Astrocyte (in vitro differentiated cells and primary cell): Measurements from ENCODE around the gene MAGI1. TPM values are rescaled to one million over a fixed set of nuclear protein-coding genes. Genes with fewer than 3 reads are reported as not detected.

Source experiments
- DNase-seq: peaks from one replicate; pipeline ENCODE4 v3.0.0-alpha.2; 2010; ENCODE audit warnings: low read depth
- FAIRE-seq: peaks from 2 replicates; lab custom pipeline; 2011; peaks lifted over from hg19 to GRCh38; lab: Jason Lieb, UNC
- H2AFZ ChIP-seq: 2 replicates; pipeline ENCODE4 v1.6.0; 2012; ENCODE audit warnings: low read depth, low read length, inconsistent platforms
- H3K27ac ChIP-seq: 2 replicates; pipeline ENCODE4 v1.5.1; 2011; ENCODE audit warnings: low read depth, low read length, inconsistent platforms
- H3K27me3 ChIP-seq: 2 replicates; pipeline ENCODE4 v1.6.0; 2011; ENCODE audit warnings: low read length, inconsistent platforms; ENCODE audit not compliant: insufficient read depth
- H3K36me3 ChIP-seq: 2 replicates; pipeline ENCODE4 v1.5.1; 2011; ENCODE audit warnings: low read length, inconsistent platforms; ENCODE audit not compliant: insufficient read depth
- H3K4me1 ChIP-seq: 2 replicates; pipeline ENCODE4 v1.5.1; 2011; ENCODE audit warnings: low read length, inconsistent platforms; ENCODE audit not compliant: insufficient read depth
- H3K4me2 ChIP-seq: 2 replicates; pipeline ENCODE4 v1.6.0; 2012; ENCODE audit warnings: low read length, inconsistent platforms
- H3K4me3 ChIP-seq: 2 replicates; pipeline ENCODE4 v1.5.1; 2011; ENCODE audit warnings: low read depth, mild to moderate bottlenecking, low read length, inconsistent platforms; ENCODE audit not compliant: insufficient read depth
- H3K79me2 ChIP-seq: 2 replicates; pipeline ENCODE4 v1.6.0; 2012; ENCODE audit warnings: mild to moderate bottlenecking, low read length, inconsistent platforms; ENCODE audit not compliant: insufficient read depth
- H3K9ac ChIP-seq: 2 replicates; pipeline ENCODE4 v1.6.0; 2012; ENCODE audit warnings: mild to moderate bottlenecking, low read length, inconsistent platforms
- H3K9me3 ChIP-seq: 2 replicates; pipeline ENCODE4 v1.5.1; 2012; ENCODE audit warnings: low read depth, mild to moderate bottlenecking, low read length, inconsistent platforms; ENCODE audit not compliant: insufficient read depth
- H4K20me1 ChIP-seq: 2 replicates; pipeline ENCODE4 v1.6.0; 2012; ENCODE audit warnings: low read length, inconsistent platforms; ENCODE audit not compliant: insufficient read depth
- H3K27ac Mint-ChIP-seq: one replicate; pipeline ENCODE4 v1.8.0; 2021; ENCODE audit warnings: mild to moderate bottlenecking, mixed read lengths; ENCODE audit not compliant: unreplicated experiment
- H3K27me3 Mint-ChIP-seq: one replicate; pipeline ENCODE4 v1.8.0; 2021; ENCODE audit warnings: low read depth, mixed read lengths; ENCODE audit not compliant: unreplicated experiment
- H3K36me3 Mint-ChIP-seq: one replicate; pipeline ENCODE4 v1.8.0; 2021; ENCODE audit warnings: low read depth, mixed read lengths; ENCODE audit not compliant: unreplicated experiment
- H3K4me1 Mint-ChIP-seq: one replicate; pipeline ENCODE4 v1.8.0; 2021; ENCODE audit warnings: low read depth, mixed read lengths; ENCODE audit not compliant: unreplicated experiment
- H3K4me3 Mint-ChIP-seq: one replicate; pipeline ENCODE4 v1.8.0; 2021; ENCODE audit warnings: mild to moderate bottlenecking, moderate library complexity, mixed read lengths; ENCODE audit not compliant: unreplicated experiment
- H3K9me3 Mint-ChIP-seq: one replicate; pipeline ENCODE4 v1.8.0; 2021; ENCODE audit warnings: mild to moderate bottlenecking, mixed read lengths; ENCODE audit not compliant: unreplicated experiment
- CTCF ChIP-seq: IDR thresholded peaks from 2 replicates; pipeline ENCODE4 v1.5.1; 2011; ENCODE audit warnings: low read depth, mild to moderate bottlenecking, inconsistent platforms, low read length, moderate library complexity; ENCODE audit not compliant: insufficient read depth
- EZH2 ChIP-seq: IDR thresholded peaks from 2 replicates; pipeline ENCODE4 v1.6.1; 2012; ENCODE audit warnings: mild to moderate bottlenecking, low read length, inconsistent platforms; ENCODE audit not compliant: insufficient read depth
- total RNA-seq: library from RNA; stranded (reverse); gene quantifications from 2 replicates; pipeline ENCODE4 v1.2.1, GENCODE V29; 2021

The MAGI1 gene
- total RNA-seq, 1 donor from 2014 or later, result 31.8 TPM

GRCh38 chr3:66050821-66051220 lies 12.1 kb upstream of the MAGI1 start:
- H3K4me3 Mint-ChIP-seq, result no peak overlapping the region
- DNase-seq, result no peak

GRCh38 chr3:66048051-66048395 lies 9.3 kb upstream of the MAGI1 start:
- Mint-ChIP-seq H3K36me3 (no peaks in the 10 kb centered on the region), H3K27me3 (no peaks in the 10 kb centered on the region), H3K27ac (peak overlapping the region; percentile 87), H3K4me1 (peaks cover 12% of the 10 kb centered on the region), H3K9me3 (no peaks in the 10 kb centered on the region), H3K4me3 (no peak overlapping the region)
- DNase-seq, result peak; percentile 23
- Histone ChIP-seq H2AFZ (no peak overlapping the region), H3K27ac (peak overlapping the region; percentile 35), H3K79me2 (no peaks in the 10 kb centered on the region), H3K27me3 (no peaks in the 10 kb centered on the region), H3K4me1 (peaks cover 16% of the 10 kb centered on the region), H4K20me1 (no peaks in the 10 kb centered on the region), H3K9me3 (no peaks in the 10 kb centered on the region), H3K4me2 (peak overlapping the region; percentile 74), H3K9ac (no peak overlapping the region), H3K4me3 (peak overlapping the region; percentile 6), H3K36me3 (no peaks in the 10 kb centered on the region)
- TF ChIP-seq EZH2, result no peak
- no peak for TF ChIP-seq CTCF
- no peak for FAIRE-seq

More at GRCh38 chr3:66050821-66051220, 12.1 kb upstream of the MAGI1 start:
- Histone ChIP-seq H3K4me2 (no peak overlapping the region), H3K9ac (no peak overlapping the region), H3K9me3 (no peaks in the 10 kb centered on the region), H3K79me2 (no peaks in the 10 kb centered on the region), H3K27me3 (no peaks in the 10 kb centered on the region), H3K27ac (no peak overlapping the region), H2AFZ (no peak overlapping the region), H3K4me3 (no peak overlapping the region), H4K20me1 (no peaks in the 10 kb centered on the region), H3K36me3 (no peaks in the 10 kb centered on the region), H3K4me1 (peaks cover 16% of the 10 kb centered on the region)
- H3K27ac Mint-ChIP-seq, result no peak overlapping the region
- peaks cover under 1% of the 10 kb centered on the region for H3K27me3 Mint-ChIP-seq
- FAIRE-seq, result no peak
- no peaks in the 10 kb centered on the region for H3K9me3 Mint-ChIP-seq
- peaks cover 14% of the 10 kb centered on the region for H3K4me1 Mint-ChIP-seq
- TF ChIP-seq CTCF, result no peak
- TF ChIP-seq EZH2, result no peak
- no peaks in the 10 kb centered on the region for H3K36me3 Mint-ChIP-seq

- peak overlapping the region; percentile 35 for H3K27ac ChIP-seq
Measured at GRCh38 chr3:66047311-66048050, 8.8 kb upstream of the MAGI1 start.

More at GRCh38 chr3:66047311-66048050, 8.8 kb upstream of the MAGI1 start:
- H3K9me3 Mint-ChIP-seq, result no peaks in the 10 kb centered on the region
- Histone ChIP-seq H3K4me3 (peak overlapping the region; percentile 6), H4K20me1 (no peaks in the 10 kb centered on the region), H3K4me1 (peaks cover 16% of the 10 kb centered on the region), H3K79me2 (no peaks in the 10 kb centered on the region), H3K4me2 (peak overlapping the region; percentile 74), H2AFZ (no peak overlapping the region), H3K36me3 (no peaks in the 10 kb centered on the region), H3K27me3 (no peaks in the 10 kb centered on the region), H3K9ac (no peak overlapping the region), H3K9me3 (no peaks in the 10 kb centered on the region)
- FAIRE-seq (peak; percentile 98), DNase-seq (peak; percentile 83)
- H3K4me3 Mint-ChIP-seq, result no peak overlapping the region
- TF ChIP-seq EZH2 (no peak), CTCF (no peak)
- H3K27ac Mint-ChIP-seq, result peak overlapping the region; percentile 88
- peaks cover 10% of the 10 kb centered on the region for H3K4me1 Mint-ChIP-seq
- no peaks in the 10 kb centered on the region for H3K36me3 Mint-ChIP-seq
- H3K27me3 Mint-ChIP-seq, result no peaks in the 10 kb centered on the region
